GM19193 (cell line): Measurements from ENCODE around the gene MEF2C.

ENCODE experiments used
- POLR2A ChIP-seq: IDR thresholded peaks from 4 replicates; pipeline ENCODE4 v1.6.1; 2011; ENCODE audit not compliant: insufficient read depth, insufficient read length; ENCODE audit errors: extremely low read depth

Gene MEF2C

DNA sequence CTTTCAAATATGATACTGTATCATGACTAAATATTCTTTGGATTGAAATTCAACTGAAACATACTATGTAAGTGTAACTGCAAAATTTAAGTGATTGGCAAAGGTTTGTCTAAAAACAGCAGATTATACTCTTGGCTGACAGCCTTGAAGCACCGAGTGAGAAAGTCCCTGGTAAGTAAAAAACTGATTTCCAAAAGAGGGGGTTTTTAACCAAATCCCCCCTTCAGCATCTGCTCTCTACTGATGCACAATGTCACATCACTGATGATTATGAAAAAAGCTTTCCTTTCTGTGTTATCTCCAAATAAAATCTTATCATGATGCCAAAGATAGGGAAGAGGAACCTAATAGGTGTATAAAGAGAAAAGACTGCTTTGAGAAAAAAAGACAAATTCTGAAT, 141.0 kb downstream of the MEF2C start:
- TF ChIP-seq POLR2A = no peak

DNA sequence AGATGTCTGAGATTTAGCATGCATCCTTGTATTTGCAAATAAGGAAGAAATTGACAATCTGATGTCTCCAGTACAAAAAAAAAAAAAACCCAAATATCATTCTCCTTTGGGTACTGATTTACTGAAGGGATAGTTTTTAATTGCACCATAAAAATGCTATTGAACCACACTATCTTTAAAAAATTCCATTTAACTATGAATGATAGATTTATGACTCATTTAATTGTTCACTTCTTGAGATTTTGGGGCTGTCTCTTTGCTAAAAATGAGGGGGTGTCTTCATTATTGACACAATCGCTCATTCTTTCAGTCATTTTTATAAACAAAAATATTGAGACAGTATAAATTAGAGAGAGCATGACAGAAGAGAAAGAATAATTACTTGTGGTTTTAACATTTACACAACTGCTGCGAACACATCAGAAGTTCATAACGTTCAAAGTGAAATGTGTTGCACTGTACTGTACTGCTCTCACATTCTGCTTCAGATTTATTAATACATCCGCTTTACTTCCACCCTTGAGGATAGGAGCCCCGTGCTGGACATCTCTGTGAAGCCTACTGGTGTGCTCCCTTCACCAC, 142.3 kb downstream of the MEF2C start:
- TF ChIP-seq POLR2A = no peak

DNA sequence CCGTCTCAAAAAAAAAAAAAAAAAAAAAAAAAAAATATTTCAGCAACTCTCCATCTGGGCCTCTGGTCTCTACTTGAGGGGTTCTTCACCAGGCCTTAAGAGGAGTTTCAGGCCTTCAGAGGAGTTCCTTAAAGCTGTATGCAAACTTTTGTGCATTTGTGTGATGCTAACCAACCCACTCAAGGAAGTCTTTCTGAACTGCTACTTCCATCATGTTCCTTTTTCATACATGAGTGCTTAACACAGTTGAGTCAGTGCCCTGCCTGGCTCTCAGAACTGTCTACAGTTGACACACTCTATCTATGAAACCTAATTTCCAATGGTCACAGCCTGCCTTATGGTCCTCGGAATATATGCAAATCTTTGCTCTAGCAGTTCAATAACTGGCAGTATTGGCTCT, 146.5 kb downstream of the MEF2C start:
- no peak for TF ChIP-seq POLR2A

GRCh38 chr5:88734983-88735382, 148.0 kb downstream of the MEF2C start:
- no peak for TF ChIP-seq POLR2A

DNA sequence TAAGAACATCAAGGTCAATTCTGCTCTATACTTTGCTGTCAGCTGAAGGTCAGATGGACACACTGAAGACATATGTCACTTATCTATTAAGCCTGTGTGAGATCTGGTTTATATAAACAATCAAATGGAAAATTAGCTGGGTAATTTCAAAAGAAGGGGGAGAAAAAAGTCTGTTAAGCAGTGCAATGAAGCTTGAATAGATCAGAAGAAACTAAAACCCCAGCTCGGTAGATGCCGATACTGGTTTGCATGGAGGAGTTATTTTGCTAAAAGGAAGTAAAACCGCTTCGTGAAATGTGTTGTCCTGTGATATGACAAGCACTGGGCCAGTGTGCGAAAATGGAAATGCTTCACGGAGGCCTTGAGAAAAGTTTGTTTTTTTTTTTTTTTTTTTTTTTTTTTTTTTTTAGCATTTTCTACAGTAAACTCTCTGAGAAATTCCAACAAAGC, 148.8 kb downstream of the MEF2C start:
- TF ChIP-seq POLR2A = no peak

- TF ChIP-seq POLR2A = no peak
Measured at GRCh38 chr5:88732862-88733261, 150.1 kb downstream of the MEF2C start.

GRCh38 chr5:88732181-88732633, 150.8 kb downstream of the MEF2C start:
- TF ChIP-seq POLR2A = no peak

DNA sequence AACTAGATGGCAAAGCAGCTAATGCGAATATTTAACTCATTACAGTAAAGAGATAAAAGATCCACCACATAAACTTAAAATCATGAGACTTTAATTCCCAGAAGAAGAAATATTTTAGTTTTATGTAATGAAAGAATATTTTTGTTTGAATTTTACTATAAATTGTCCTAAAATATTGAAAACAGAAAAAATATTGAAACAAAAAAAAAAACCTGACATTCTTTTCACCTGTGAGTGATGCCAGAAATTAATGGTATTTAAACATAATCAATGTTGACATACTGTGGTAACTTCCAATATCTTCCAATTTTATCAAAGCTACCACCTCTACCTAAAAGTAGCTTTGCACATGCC, 153.2 kb downstream of the MEF2C start:
- no peak for TF ChIP-seq POLR2A

GRCh38 chr5:88729084-88729828, 153.7 kb downstream of the MEF2C start:
- TF ChIP-seq POLR2A = no peak

DNA sequence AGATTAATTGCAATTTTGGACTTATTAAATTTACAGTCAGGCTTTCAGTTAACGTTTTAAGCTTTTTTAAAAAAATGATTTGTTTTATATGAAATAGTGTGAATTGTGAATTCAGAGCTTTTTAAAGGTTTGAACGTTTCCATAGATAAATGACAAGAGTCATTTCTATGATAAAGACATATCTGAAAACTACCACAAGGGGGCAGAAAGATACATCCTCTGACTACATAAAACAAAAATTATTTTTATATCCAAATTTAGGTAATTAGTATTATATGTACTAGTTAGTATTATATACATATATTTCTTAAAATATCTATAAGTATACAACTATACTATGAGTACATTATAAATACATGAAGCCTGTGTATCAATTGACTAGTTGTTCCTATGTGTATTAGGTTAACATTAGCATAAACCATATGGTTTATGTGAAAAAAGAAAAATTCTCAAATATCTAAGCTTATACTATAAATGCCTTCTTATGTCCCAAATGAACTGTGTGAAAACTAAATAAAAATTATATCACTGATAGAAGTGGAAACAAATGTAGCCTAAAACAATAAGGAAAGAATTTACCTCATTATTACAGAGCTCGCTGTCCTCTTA, 155.2 kb downstream of the MEF2C start:
- TF ChIP-seq POLR2A = no peak

GRCh38 chr5:88725454-88725853, 157.5 kb downstream of the MEF2C start:
- no peak for TF ChIP-seq POLR2A

GRCh38 chr5:88724201-88724600, 158.8 kb downstream of the MEF2C start:
- TF ChIP-seq POLR2A = no peak

GRCh38 chr5:88722546-88723073, 160.4 kb downstream of the MEF2C start:
- TF ChIP-seq POLR2A = no peak

- no peak for TF ChIP-seq POLR2A
Measured at GRCh38 chr5:88719434-88719833, 163.6 kb downstream of the MEF2C start.

DNA sequence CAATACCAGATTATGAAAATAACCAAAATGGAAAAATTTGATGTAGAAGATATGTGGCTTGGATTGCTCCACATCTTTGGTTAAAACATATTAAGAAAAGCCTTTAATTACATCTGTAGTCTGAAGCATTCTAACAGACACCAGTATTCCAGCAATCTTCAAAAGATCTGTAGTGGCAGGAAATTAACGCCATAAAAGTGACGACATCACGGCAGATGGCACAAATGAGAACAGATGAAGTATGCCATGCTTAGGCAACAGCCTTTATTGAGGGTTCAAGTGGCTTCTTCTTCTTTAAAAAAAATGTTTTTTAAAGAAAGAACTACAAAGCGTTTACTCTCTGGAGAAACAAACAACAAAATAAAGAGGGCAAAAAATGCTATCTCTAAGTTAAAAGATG, 164.2 kb downstream of the MEF2C start:
- no peak for TF ChIP-seq POLR2A

GRCh38 chr5:88716101-88716500, 166.9 kb downstream of the MEF2C start:
- no peak for TF ChIP-seq POLR2A
